ENCODE measurements around the gene ZNF324. TPM values are rescaled to one million over a fixed set of nuclear protein-coding genes. Genes with fewer than 3 reads are reported as not detected.
"Not testable (repeated sequence)": the region's sequence is repeated elsewhere in the genome, so short reads cannot be mapped to it uniquely, and the experiment has no call there.

Gene ZNF324
- total RNA-seq, 1 donor from 2014 or later, result 8.9 TPM

GRCh38 chr19:58499021-58499927, 32.4 kb downstream of the ZNF324 start:
- DNase-seq (ENCODE audit: low read depth in 2 of 2), result peak; percentile 96 to 97

GRCh38 chr19:58500242-58500641, 33.4 kb downstream of the ZNF324 start:
- DNase-seq (ENCODE audit: low read depth in 2 of 2), result peak in 1 of 2 donors; percentile 0

DNA sequence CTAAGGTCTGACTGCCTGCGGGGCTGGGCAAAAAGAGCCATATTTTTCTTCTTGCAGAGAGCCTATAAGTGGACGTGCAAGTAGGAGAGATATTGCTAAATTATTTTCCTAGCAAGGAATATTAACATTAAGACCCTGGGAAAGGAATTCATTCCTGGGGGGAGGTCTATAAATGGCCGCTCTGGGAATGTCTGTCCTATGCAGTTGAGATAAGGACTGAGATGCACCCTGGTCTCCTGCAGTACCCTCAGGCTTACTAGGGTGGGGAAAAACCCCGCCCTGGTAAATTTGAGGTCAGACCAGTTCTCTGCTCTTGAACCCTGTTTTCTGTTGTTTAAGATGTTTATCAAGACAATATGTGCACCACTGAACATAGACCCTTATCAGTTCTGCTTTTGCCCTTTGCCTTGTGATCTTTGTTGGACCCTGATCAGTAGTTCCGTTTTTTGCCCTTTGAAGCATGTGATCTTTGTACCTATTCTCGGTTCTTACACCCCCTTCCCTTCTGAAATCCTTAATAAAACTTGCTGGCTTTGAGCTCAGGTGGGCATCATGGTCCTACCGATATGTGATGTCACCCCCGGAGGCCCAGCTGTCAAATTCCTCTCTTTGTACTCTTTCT, 40.8 kb downstream of the ZNF324 start:
- DNase-seq (ENCODE audit: low read depth in 2 of 2), result not testable (repeated sequence)

- DNase-seq (ENCODE audit: low read depth in 2 of 2), result no peak
Observed at GRCh38 chr19:58509731-58510083, 42.8 kb downstream of the ZNF324 start.

DNA sequence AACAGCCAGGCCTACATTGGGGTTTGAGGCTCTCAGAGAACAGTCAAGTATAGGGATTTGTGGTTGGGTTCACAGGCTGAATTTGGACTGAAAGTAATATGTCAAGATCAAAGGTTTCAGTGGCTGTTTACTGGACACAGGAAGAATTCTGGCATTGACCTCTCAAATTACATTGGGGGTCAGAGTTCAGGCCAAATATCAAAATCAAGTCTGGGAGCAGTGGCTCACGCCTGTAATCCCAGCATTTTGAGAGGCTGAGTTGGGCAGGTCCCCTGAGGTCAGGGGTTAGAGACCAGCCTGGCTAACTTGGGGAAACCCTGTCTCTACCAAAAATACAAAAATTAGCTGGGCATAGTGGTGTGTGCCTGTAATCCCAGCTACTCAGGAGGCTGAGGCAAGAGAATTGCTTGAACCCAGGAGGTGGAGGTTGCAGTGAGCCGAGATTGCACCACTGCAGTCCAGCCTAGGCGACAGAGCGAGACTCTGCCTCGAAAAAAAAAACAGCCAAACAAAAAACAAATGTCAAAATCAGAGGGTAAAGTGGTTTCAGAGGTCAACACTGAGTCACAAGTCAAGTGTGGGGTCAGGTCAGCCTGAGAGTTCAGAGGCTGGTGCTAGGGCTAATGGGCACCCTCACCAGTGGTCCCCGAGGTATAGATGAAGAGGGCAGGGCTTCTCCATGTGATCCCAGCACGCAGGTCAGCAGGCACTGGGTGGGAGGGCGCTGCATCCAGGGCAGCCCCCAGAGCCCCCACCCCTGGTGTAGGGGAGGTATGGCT, 43.4 kb downstream of the ZNF324 start:
- no peak for DNase-seq (ENCODE audit: low read depth in 2 of 2)

DNA sequence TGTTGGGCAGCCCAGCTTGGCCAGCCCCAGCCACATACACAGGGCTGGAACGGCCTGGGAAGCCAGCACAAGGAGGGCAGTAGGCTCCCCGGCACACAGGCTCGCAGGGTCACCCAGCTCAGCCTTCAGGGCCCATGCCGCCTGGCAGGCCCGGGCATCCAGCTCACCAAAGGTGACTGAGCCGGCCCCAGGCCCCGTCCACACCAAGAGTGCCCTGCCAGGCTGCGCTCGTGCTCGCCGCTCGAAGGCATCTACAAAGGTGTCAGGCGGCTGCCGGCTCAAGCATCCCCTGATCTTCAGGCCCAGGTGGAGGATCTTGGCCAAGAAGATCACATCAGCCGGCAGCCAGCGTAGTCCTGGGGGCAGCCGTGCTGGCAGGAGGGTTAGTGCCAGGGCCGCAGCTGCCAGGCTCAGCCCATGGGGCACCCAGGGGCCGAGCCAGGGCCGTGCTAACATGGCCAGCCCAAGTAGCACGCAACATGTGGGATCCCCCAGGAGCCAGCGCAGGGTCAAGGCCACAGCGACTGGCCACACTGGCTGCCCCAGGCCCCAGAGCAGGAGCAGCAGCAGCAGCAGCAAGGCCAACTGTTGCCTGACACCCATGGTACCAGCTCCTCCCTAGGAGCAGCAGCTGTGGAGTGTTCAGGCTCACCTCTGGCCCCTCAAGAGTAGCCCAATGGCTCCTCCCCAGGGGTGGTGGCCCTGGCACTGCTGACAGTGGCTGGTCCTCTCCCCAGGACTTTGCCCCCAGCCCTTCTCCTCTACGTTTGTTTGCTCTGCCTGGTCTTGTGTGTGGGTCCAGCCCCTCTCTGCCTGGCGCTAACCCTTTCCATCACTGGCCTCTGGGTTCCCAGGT, 44.7 kb downstream of the ZNF324 start, which contains the start of gene SLC27A5:
SLC27A5 (minus strand) TSS at position 640 of the 856 bp plus-strand sequence; CDS start at position 603, 37 bp downstream.
- no peak for DNase-seq (ENCODE audit: low read depth in 2 of 2)

DNA sequence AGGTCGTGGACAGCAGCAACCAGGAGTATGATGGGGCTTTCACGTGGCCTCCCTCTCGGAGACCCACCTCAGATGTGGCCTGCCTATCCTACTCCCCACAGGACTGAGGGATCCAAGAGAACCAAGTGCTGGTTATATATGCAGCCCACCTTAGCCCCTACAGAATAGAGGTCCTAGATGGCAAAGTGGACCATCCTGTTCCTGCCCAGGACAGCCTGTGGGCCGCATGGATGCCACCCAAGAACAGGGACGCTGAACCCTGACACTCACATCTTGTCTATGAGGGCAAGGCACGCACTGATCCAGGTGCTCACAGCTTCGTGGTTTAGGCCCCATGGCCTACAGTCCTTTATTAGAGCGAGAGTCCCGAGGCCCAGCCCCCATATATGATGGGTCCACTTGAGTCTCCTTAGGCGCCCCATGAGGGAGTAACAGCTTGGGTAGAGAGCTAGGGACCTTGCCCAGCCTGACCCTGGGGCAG, 46.4 kb downstream of the ZNF324 start:
- no peak for DNase-seq (ENCODE audit: low read depth in 2 of 2)

GRCh38 chr19:58513694-58514563, 47.0 kb downstream of the ZNF324 start:
- peak; percentile 65 to 90 for DNase-seq (ENCODE audit: low read depth in 2 of 2)

DNA sequence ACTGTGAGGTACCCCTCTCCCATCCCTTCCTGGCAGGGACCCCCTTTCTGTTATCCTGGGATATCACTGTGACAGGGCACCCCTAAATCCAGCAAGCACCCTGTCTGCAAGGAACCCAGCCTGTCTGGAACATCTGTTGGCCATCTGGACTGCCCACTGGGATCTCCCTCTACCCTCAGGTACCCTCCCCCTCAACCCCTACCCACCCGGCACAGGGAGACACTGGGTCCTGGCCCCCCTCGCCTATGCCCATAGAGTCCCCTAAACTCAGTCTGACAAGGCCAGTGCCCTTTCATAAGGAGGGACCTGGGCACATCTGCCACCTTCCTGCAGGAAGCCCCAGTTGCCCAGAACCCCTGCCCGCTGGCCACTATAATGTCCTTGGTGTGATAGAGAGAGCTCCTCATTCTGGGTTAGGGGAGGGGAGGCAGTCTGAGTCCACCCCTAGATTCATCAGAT, 47.7 kb downstream of the ZNF324 start:
- DNase-seq (ENCODE audit: low read depth in 2 of 2), result no peak

- DNase-seq (ENCODE audit: low read depth in 2 of 2), result no peak
Observed at GRCh38 chr19:58515259-58515658, 48.4 kb downstream of the ZNF324 start.

DNA sequence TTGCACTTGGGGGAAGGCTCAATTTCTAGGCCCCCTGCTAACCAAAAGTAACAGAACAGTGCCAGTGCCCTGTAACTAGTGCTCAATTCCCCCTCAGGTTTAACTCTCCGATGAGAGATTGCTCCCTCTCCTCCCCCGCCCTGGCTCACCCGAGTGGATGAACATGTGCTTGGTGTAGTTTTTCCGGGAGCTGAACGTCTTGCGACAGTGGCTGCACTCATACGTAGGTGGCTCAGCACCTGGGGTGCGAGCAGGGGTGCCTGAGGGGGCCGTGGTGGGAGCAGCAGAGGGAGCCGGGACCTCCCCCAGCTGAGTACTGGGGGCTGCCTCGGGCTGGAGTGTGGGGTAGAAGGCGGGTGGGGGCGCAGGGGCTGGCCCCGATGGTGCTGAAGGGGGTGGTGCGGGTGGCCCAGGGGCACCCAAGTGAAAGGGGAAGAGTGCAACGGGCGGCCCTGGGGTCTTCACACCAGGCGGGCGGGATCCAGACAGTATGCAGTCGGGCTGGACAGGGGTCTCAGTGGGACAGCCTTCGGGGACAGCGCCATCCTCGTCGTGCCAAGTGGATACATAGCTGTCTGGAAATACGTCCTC, 49.5 kb downstream of the ZNF324 start:
- no peak for DNase-seq (ENCODE audit: low read depth in 2 of 2)

- no peak for DNase-seq (ENCODE audit: low read depth in 2 of 2)
Observed at GRCh38 chr19:58516964-58517833, 50.3 kb downstream of the ZNF324 start.

GRCh38 chr19:58518256-58519086, 51.6 kb downstream of the ZNF324 start:
- no peak for DNase-seq (ENCODE audit: low read depth in 2 of 2)

- DNase-seq (ENCODE audit: low read depth in 2 of 2), result peak; percentile 63 to 84
Observed at GRCh38 chr19:58519087-58519354, 52.1 kb downstream of the ZNF324 start.

- peak; percentile 86 to 94 for DNase-seq (ENCODE audit: low read depth in 2 of 2)
Observed at GRCh38 chr19:58519355-58520256, 52.7 kb downstream of the ZNF324 start, which contains the start of gene ZBTB45. TSS of gene ZBTB45 (minus strand) at chr19:58519810. CDS start at chr19:58517673, 2,137 bp downstream.

DNA sequence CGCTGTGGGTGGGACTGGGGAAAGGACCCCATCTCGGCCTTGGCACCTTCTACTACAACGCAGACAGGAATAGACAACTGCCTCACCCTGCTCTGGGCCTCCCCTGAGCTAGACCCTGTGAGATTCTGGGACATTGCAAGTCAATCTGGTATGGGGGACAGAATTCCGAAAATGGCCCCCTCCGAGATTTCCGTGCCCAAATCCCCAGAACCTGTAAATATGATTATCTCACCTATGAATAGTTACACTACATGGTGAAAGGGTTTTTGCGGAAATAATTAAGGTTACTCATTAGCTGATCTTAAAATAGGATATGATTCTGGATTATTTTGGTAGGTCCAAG, 53.3 kb downstream of the ZNF324 start:
- DNase-seq (ENCODE audit: low read depth in 2 of 2), result no peak

DNA sequence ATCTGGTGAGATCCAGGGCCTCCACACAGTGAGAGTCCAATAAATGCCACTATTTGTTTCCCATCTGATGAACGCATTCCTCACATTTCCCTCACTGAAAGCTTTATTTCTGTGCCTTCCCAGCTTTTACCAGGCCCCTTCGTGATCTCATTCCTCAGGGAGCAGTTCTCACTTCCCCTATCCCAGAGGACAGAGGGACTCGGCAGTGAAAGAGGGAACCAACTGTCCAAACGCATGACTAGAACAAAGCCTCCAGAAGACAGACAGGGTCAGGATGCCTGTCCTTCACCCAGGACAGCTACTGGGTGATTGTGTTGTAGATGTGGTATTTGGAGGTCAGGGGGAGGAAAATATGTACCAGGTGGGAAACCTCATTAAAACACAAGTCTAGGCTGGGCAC, 54.8 kb downstream of the ZNF324 start:
- no peak for DNase-seq (ENCODE audit: low read depth in 2 of 2)
